Sigmoid colon (tissue), 7 donors: ENCODE measurements around the gene PHC2. TPM values are rescaled to one million over a fixed set of nuclear protein-coding genes. Genes with fewer than 3 reads are reported as not detected.

ENCODE experiments used
- DNase-seq: peaks from one replicate; pipeline ENCODE4 v3.0.0-alpha.2; 2019
- H3K27ac ChIP-seq, 4 donors: fragments of 200-600 bp; sonication (generic); one replicate each; pipeline ENCODE4 v1.5.1; 2016 to 2019; ENCODE audit warnings: mild to moderate bottlenecking in 1 of 4
- H3K27me3 ChIP-seq, 3 donors: fragments of 200-600 bp; sonication (generic); one replicate each; pipeline ENCODE4 v1.5.1; 2019; ENCODE audit warnings: mild to moderate bottlenecking in 1 of 3
- H3K36me3 ChIP-seq, 4 donors: fragments of 200-600 bp; sonication (generic); one replicate each; pipeline ENCODE4 v1.5.1; 2016 to 2019
- H3K4me1 ChIP-seq, 4 donors: fragments of 200-600 bp; sonication (generic); one replicate each; pipeline ENCODE4 v1.5.1; 2017 to 2019
- H3K4me3 ChIP-seq, 4 donors: fragments of 200-600 bp; sonication (generic); one replicate each; pipeline ENCODE4 v1.5.1; 2017 to 2019; ENCODE audit warnings: mild to moderate bottlenecking in 2 of 4, moderate library complexity in 1 of 4
- H3K9me3 ChIP-seq, 4 donors: fragments of 200-600 bp in 3 of 4; sonication (generic) in 3 of 4; one replicate each; pipeline versions ENCODE4 v1.5.1 to v1.6.1; 2013 to 2019
- EP300 ChIP-seq, 4 donors: sonication (generic); formaldehyde crosslinking; IDR thresholded peaks; one replicate each; pipeline ENCODE4 v1.6.1; 2017; ENCODE audit warnings: antibody characterized with exemption in 4 of 4
- POLR2A ChIP-seq, 2 donors: fragments of 450-650 bp; IDR thresholded peaks; one replicate each; pipeline ENCODE4 v1.6.1; 2016; ENCODE audit warnings: antibody characterized with exemption in 2 of 2, mild to moderate bottlenecking in 2 of 2, moderate library complexity in 2 of 2
- POLR2AphosphoS5 ChIP-seq, 4 donors: sonication (generic); formaldehyde crosslinking; IDR thresholded peaks; one replicate each; pipeline ENCODE4 v1.6.1; 2017; ENCODE audit warnings: antibody characterized with exemption in 4 of 4
- WGBS, 2 donors: extraction: QIAGEN DNeasy Blood & Tissue Kit; methylation state at CpG; one replicate each; pipeline ENCODE4 v1.1.7; 2013; 5-methylcytosine and 5-hydroxymethylcytosine counted together
- intact Hi-C: fragments of 100-400 bp; cut with DNase I; formaldehyde crosslinking; loops from one replicate; pipeline ENCODE4 v1.15.1; 2023
- polyA plus RNA-seq, 3 donors: library from polyadenylated mRNA; stranded (reverse); fragments of 200-250 nt; gene quantifications; one replicate each; pipeline ENCODE4 v1.2.3, GENCODE V29; 2013
- total RNA-seq, 4 donors: library from RNA; depleted of rRNA; stranded (reverse); fragments of >200 nt; gene quantifications; one replicate each; pipeline ENCODE4 v1.1.0, GENCODE V29; 2016
- TF ChIP-seq, protein P1 (sequence below), 4 experiments: fragments of 450-650 bp in 3 of 4; fragments of 200-600 bp in 1 of 4; IDR thresholded peaks; one replicate each; pipeline ENCODE4 v1.5.1; 2016 to 2019; ENCODE audit warnings: antibody characterized with exemption in 4 of 4, mild to moderate bottlenecking in 3 of 4, moderate library complexity in 2 of 4
- donor health status: healthy with polysubstance abuse.
- donor health status: Bipolar disorder and iron deficiency.
- donor health status: healthy.

PHC2 gene
- total and polyA plus RNA-seq, 7 donors, result 56.2 to 199 (median 96.3) TPM

DNA sequence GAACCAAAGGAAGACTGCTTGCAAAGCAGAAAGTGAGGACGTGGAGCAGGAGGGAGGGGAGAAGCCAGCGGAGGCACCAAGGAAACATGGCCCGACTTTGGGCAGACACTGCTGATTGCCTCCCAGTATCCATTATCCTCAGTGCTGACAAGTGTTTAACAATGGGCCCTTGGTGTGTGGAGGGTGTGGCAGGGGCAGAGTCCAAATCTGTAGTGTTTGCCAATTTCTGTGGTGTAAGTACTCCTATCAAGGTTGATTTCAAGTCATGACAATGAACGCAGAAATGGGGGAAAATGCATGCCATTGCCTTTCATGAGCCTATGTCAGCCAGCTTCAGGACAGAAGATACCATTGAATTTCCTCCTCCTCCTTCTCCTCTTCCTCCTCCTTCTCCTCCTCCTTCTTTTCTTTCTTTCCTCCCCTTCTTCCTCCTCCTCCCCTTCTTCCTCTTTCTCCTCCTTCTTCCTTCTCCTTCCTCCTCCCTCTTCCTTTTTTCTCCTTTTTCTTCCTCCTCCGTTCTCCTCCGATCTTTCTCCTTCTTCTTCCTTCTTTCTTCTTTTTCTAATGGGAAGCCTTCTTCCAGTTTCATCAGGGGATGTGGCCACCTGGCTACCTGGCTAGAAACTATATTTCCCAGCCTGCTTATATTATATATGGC is 10.3 kb upstream of the PHC2 start:
- TF ChIP-seq, protein P1, sequence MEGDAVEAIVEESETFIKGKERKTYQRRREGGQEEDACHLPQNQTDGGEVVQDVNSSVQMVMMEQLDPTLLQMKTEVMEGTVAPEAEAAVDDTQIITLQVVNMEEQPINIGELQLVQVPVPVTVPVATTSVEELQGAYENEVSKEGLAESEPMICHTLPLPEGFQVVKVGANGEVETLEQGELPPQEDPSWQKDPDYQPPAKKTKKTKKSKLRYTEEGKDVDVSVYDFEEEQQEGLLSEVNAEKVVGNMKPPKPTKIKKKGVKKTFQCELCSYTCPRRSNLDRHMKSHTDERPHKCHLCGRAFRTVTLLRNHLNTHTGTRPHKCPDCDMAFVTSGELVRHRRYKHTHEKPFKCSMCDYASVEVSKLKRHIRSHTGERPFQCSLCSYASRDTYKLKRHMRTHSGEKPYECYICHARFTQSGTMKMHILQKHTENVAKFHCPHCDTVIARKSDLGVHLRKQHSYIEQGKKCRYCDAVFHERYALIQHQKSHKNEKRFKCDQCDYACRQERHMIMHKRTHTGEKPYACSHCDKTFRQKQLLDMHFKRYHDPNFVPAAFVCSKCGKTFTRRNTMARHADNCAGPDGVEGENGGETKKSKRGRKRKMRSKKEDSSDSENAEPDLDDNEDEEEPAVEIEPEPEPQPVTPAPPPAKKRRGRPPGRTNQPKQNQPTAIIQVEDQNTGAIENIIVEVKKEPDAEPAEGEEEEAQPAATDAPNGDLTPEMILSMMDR (IDR thresholded peaks at IDR 0.05), result no peak
- no peak for TF ChIP-seq POLR2AphosphoS5 (IDR thresholded peaks at IDR 0.05)
- TF ChIP-seq POLR2A (IDR thresholded peaks at IDR 0.05), result no peak
- no peak for TF ChIP-seq EP300 (IDR thresholded peaks at IDR 0.05)
- Histone ChIP-seq H3K4me3 (no peak overlapping the region), H3K27ac (no peak overlapping the region), H3K27me3 (no peaks in the 10 kb centered on the region), H3K4me1 (peaks cover 0 to 21% (median 15%) of the 10 kb centered on the region in 4 donors), H3K9me3 (no peaks in the 10 kb centered on the region), H3K36me3 (no peaks in the 10 kb centered on the region)
- WGBS, 2 donors, result 57 to 66% methylated on average over 6 of the region's 6 CpGs
- no peak for DNase-seq
- intact Hi-C loops, result no loop called here

DNA sequence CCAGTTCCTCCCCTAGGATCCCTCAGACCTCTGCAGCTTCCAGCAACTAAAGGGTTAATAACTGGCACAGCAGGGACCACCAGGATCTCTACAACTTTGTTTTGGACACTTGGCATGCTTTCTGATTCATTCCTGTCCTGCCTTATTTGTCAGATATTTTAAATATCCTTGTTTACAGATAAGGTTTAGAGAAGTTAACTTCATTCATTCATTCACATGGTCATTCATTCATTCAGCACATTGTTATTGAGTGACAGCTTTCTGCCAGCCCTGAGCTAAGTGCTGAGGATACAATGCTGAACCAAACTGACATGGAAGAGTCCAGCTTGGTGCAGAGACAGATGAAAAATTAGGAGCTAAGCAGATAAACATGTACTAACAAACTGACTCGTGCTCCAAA is 8.8 kb upstream of the PHC2 start:
- intact Hi-C loops, result no loop called here
- Histone ChIP-seq H3K9me3 (no peaks in the 10 kb centered on the region), H3K36me3 (no peaks in the 10 kb centered on the region), H3K27me3 (no peaks in the 10 kb centered on the region), H3K4me1 (peaks cover 0 to 21% (median 17%) of the 10 kb centered on the region in 4 donors), H3K27ac (no peak overlapping the region), H3K4me3 (no peak overlapping the region)
- no peak for DNase-seq
- TF ChIP-seq, protein P1 (IDR thresholded peaks at IDR 0.05), result no peak
- TF ChIP-seq EP300 (IDR thresholded peaks at IDR 0.05) (no peak), POLR2A (IDR thresholded peaks at IDR 0.05) (no peak), POLR2AphosphoS5 (IDR thresholded peaks at IDR 0.05) (no peak)
- WGBS, 2 donors, result 54 to 64% methylated on average over 1 of the region's 1 CpG

DNA sequence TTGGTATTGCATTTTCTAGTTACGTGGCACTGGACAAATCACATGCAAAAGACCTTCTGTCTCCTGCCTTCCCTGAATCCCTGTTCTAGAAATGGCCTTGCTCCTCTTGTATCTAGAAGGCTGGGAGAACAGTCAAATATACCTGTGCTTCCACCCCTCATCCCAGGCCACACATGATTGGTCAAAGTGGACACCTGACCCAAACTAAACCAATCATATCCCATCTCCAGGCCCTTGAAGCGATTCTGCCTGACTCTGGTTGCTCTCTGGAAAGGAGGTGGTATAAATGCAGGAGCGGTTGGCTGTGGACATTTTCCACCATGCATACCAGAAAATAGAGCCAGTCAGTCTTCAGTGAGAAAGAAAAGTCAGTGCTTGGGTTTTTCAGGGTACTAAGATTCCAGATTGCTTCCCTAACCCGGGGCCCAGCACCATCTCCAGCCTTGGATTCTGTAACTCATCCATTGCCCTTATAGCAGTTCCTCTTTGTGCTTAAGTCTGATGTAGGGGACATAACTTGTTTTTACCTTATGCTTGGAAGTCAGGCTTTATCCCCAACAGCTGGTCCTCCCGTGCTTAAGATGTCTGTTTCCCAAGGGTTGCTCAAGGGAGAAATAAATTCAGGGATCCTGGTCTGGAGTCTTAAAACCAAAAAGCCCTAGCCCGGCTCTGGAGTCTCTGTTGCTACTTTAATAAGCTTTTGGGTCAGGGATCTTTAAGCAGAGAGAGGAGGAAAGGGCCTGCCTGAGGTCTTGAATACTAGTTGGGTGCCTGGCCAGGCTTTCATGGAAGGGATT is 7.7 kb upstream of the PHC2 start:
- H3K27me3 ChIP-seq, result no peaks in the 10 kb centered on the region
- intact Hi-C loops, result no loop called here
- TF ChIP-seq POLR2AphosphoS5 (IDR thresholded peaks at IDR 0.05) (no peak), EP300 (IDR thresholded peaks at IDR 0.05) (no peak), POLR2A (IDR thresholded peaks at IDR 0.05) (no peak)
- TF ChIP-seq, protein P1 (IDR thresholded peaks at IDR 0.05), result no peak
- DNase-seq, result no peak
- no peaks in the 10 kb centered on the region for H3K36me3 ChIP-seq
- WGBS, 2 donors, result 80 to 90% methylated on average over 6 of the region's 6 CpGs
- H3K27ac ChIP-seq, result no peak overlapping the region
- H3K4me3 ChIP-seq, result no peak overlapping the region
- H3K9me3 ChIP-seq, result no peaks in the 10 kb centered on the region
- H3K4me1 ChIP-seq, result peaks cover 0 to 23% (median 16%) of the 10 kb centered on the region in 4 donors

DNA sequence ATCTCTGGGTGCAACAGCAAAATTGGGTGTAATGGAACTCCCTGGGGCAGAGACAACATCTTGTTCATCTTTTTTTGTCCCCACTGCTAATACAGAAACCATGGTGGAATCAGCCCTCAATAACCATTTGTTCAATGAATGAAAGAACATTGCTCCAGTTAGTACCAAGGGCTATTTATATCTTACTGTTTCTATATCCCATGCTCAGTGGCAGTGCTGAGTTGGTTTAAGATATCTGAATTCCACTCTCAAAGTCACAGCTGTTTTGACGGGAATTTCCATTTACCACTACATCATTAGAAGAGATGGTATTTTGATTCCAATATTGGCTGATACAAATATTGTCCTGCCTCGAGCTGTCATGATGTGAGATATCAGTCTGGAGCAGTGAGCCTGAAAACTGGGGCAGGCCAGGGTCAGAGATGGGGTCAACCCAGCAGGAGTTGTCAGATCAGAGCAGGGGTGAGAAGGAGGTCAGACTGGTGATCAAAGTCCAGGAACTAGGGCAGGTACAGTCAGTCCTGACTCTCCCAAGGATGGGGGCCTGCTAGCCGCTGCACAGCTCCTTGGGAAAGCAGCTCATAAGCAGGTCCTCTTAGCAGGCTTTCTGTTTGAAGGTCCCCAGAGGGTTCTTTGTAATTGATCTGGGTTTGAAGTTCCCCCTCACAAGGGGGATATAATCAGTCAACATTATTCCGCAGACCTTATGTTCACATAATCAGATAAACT is 5.8 kb upstream of the PHC2 start:
- whole genome bisulfite sequencing, 2 donors, result 85 to 89% methylated on average over 4 of the region's 4 CpGs
- Histone ChIP-seq H3K4me1 (peaks cover 0 to 23% (median 17%) of the 10 kb centered on the region in 4 donors), H3K36me3 (no peaks in the 10 kb centered on the region), H3K27me3 (no peaks in the 10 kb centered on the region), H3K4me3 (no peak overlapping the region), H3K27ac (no peak overlapping the region), H3K9me3 (no peaks in the 10 kb centered on the region)
- DNase-seq, result no peak
- intact Hi-C loops, result no loop called here
- TF ChIP-seq EP300 (IDR thresholded peaks at IDR 0.05) (no peak), POLR2A (IDR thresholded peaks at IDR 0.05) (no peak), POLR2AphosphoS5 (IDR thresholded peaks at IDR 0.05) (no peak)
- TF ChIP-seq, protein P1 (IDR thresholded peaks at IDR 0.05), result no peak
